Neural cell (in vitro differentiated cells): ENCODE data around the gene KDM4B. TPM values are rescaled to one million over a fixed set of nuclear protein-coding genes. Genes with fewer than 3 reads are reported as not detected.

Source experiments
- H2AFZ ChIP-seq: fragments of 200-600, 300-800 bp; sonication (generic), shearing (Covaris generic); 2 replicates; pipeline ENCODE4 v1.6.0; 2014; ENCODE audit warnings: low read depth, mild to moderate bottlenecking, antibody characterized with exemption, low read length, moderate library complexity
- H3F3A ChIP-seq: fragments of 200-600 bp; shearing (Covaris generic); 2 replicates; pipeline ENCODE4 v1.6.1; 2016; ENCODE audit warnings: mild to moderate bottlenecking, moderate library complexity, mixed read lengths, antibody characterized with exemption, low read length; ENCODE audit not compliant: insufficient read depth, poor library complexity, severe bottlenecking
- H3K27ac ChIP-seq: fragments of 200-600, 300-800 bp; sonication (generic), shearing (Covaris generic); 2 replicates; pipeline ENCODE4 v1.5.1; 2014; ENCODE audit warnings: mild to moderate bottlenecking, low read length, moderate library complexity
- H3K27me3 ChIP-seq: fragments of 300-800, 200-600 bp; sonication (generic), shearing (Covaris generic); 2 replicates; pipeline ENCODE4 v1.6.0; 2014; ENCODE audit warnings: mild to moderate bottlenecking, low read depth, low read length, moderate library complexity; ENCODE audit not compliant: insufficient read depth
- H3K36me3 ChIP-seq: fragments of 300-800, 200-600 bp; sonication (generic), shearing (Covaris generic); 2 replicates; pipeline ENCODE4 v1.5.1; 2014; ENCODE audit warnings: mild to moderate bottlenecking, antibody characterized with exemption, low read length, moderate library complexity; ENCODE audit not compliant: insufficient read depth
- H3K4me2 ChIP-seq: fragments of 300-800, 200-600 bp; sonication (generic), shearing (Covaris generic); 2 replicates; pipeline ENCODE4 v1.6.0; 2014; ENCODE audit warnings: mild to moderate bottlenecking, low read length
- H3K4me3 ChIP-seq: fragments of 300-800, 200-600 bp; sonication (generic), shearing (Covaris generic); 2 replicates; pipeline ENCODE4 v1.5.1; 2014; ENCODE audit warnings: mild to moderate bottlenecking, low read length, moderate library complexity
- H3K79me2 ChIP-seq: fragments of 200-600 bp; shearing (Covaris generic); replicated peaks from 2 replicates; pipeline ENCODE4 v1.6.0; 2014; ENCODE audit warnings: mild to moderate bottlenecking, low read length, moderate library complexity; ENCODE audit not compliant: insufficient read depth
- H3K9ac ChIP-seq: fragments of 300-800, 200-600 bp; sonication (generic), shearing (Covaris generic); 2 replicates; pipeline ENCODE4 v1.6.1; 2016; ENCODE audit warnings: mild to moderate bottlenecking, low read length, mixed read lengths
- H3K9me2 ChIP-seq: fragments of 200-600 bp; shearing (Covaris generic); 2 replicates; pipeline ENCODE4 v1.6.1; 2016; ENCODE audit warnings: mild to moderate bottlenecking, low read length, mixed read lengths; ENCODE audit not compliant: insufficient read depth
- H3K9me3 ChIP-seq: fragments of 200-600, 300-800 bp; sonication (generic), shearing (Covaris generic); 2 replicates; pipeline ENCODE4 v1.6.1; 2016; ENCODE audit warnings: mild to moderate bottlenecking, mixed run types, low read length, moderate library complexity, mixed read lengths
- H4K20me1 ChIP-seq: fragments of 200-600 bp; shearing (Covaris generic); 2 replicates; pipeline ENCODE4 v1.6.1; 2016; ENCODE audit warnings: mild to moderate bottlenecking, mixed run types; ENCODE audit not compliant: insufficient read depth
- EP300 ChIP-seq: fragments of 450-650 bp; conservative IDR thresholded peaks from 2 replicates; pipeline ENCODE4 v1.6.1; 2014; ENCODE audit warnings: antibody characterized with exemption, mild to moderate bottlenecking, moderate library complexity; ENCODE audit not compliant: poor library complexity, severe bottlenecking
- EZH2 ChIP-seq: fragments of 200-600, 300-800 bp; shearing (Covaris generic), sonication (generic); IDR thresholded peaks from 2 replicates; pipeline ENCODE4 v1.6.1; 2014; ENCODE audit warnings: antibody characterized with exemption, low read length, borderline replicate concordance, mild to moderate bottlenecking; ENCODE audit not compliant: insufficient read depth, poor library complexity, severe bottlenecking
- MXI1 ChIP-seq: fragments of 450-650 bp; conservative IDR thresholded peaks from 2 replicates; pipeline ENCODE4 v1.6.1; 2014; ENCODE audit warnings: antibody characterized with exemption, mild to moderate bottlenecking; ENCODE audit not compliant: poor library complexity, severe bottlenecking
- POLR2AphosphoS5 ChIP-seq: IDR thresholded peaks from 2 replicates; pipeline ENCODE4 v1.6.1; 2012
- RAD21 ChIP-seq: fragments of 450-650 bp; conservative IDR thresholded peaks from 2 replicates; pipeline ENCODE4 v1.6.1; 2014; ENCODE audit warnings: antibody characterized with exemption, mild to moderate bottlenecking, moderate library complexity
- SMC3 ChIP-seq: fragments of 450-650 bp; conservative IDR thresholded peaks from 2 replicates; pipeline ENCODE4 v1.6.1; 2014; ENCODE audit warnings: antibody characterized with exemption, mild to moderate bottlenecking, moderate library complexity; ENCODE audit not compliant: poor library complexity
- TAF1 ChIP-seq: IDR thresholded peaks from 2 replicates; pipeline ENCODE4 v1.6.1; 2012; ENCODE audit warnings: low read depth
- polyA plus RNA-seq: library from polyadenylated mRNA; depleted of rRNA; stranded (reverse); fragments of >200 nt; gene quantifications from 2 replicates; pipeline ENCODE4 v1.2.3, GENCODE V29; 2014
- TF ChIP-seq, protein P1 (sequence below): fragments of 450-650 bp; IDR thresholded peaks from 2 replicates; pipeline ENCODE4 v1.5.1; 2014; ENCODE audit warnings: antibody characterized with exemption, mild to moderate bottlenecking, moderate library complexity; ENCODE audit not compliant: poor library complexity, severe bottlenecking
- TF ChIP-seq, protein P2 (sequence below): IDR thresholded peaks from 2 replicates; pipeline ENCODE4 v1.6.1; 2012; ENCODE audit warnings: borderline replicate concordance

Gene KDM4B
- polyA plus RNA-seq, 1 donor from 2014 or later, result 19.1 TPM

DNA sequence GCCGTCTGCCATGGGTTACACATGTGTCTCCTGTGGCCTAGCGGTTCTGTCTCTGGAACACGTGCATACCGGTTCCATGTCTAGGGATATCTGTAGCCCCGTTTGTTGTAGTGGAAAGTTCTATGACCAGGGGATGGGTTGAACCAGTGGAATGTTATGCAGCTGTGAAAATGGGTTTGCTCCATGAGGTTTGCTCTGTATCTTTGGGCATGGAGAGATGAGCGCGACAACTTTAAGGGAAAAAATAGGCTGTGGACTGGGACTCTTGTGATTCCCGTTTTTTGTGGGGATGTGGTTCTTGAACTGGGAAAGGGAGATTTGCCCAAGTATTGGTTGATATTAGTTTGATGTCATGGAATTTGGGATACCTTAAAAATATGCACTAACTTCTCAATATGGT is 120.4 kb downstream of the KDM4B start:
- Histone ChIP-seq H3K27me3 (no peaks in the 10 kb centered on the region), H3K4me2 (no peak overlapping the region), H3K9me3 (no peaks in the 10 kb centered on the region), H3K79me2 (no peaks in the 10 kb centered on the region), H3K9me2 (no peaks in the 10 kb centered on the region), H3F3A (no peaks in the 10 kb centered on the region), H3K27ac (no peak overlapping the region), H3K4me3 (no peak overlapping the region), H3K9ac (no peak overlapping the region), H2AFZ (no peak overlapping the region), H3K36me3 (no peaks in the 10 kb centered on the region), H4K20me1 (no peaks in the 10 kb centered on the region)
- TF ChIP-seq RAD21, result no peak
- no peak for TF ChIP-seq POLR2AphosphoS5
- TF ChIP-seq, protein P1, sequence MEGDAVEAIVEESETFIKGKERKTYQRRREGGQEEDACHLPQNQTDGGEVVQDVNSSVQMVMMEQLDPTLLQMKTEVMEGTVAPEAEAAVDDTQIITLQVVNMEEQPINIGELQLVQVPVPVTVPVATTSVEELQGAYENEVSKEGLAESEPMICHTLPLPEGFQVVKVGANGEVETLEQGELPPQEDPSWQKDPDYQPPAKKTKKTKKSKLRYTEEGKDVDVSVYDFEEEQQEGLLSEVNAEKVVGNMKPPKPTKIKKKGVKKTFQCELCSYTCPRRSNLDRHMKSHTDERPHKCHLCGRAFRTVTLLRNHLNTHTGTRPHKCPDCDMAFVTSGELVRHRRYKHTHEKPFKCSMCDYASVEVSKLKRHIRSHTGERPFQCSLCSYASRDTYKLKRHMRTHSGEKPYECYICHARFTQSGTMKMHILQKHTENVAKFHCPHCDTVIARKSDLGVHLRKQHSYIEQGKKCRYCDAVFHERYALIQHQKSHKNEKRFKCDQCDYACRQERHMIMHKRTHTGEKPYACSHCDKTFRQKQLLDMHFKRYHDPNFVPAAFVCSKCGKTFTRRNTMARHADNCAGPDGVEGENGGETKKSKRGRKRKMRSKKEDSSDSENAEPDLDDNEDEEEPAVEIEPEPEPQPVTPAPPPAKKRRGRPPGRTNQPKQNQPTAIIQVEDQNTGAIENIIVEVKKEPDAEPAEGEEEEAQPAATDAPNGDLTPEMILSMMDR, result no peak
- no peak for TF ChIP-seq EZH2
- TF ChIP-seq SMC3, result no peak
- TF ChIP-seq EP300, result no peak
- TF ChIP-seq MXI1, result no peak
- TF ChIP-seq TAF1, result no peak
- TF ChIP-seq, protein P2, sequence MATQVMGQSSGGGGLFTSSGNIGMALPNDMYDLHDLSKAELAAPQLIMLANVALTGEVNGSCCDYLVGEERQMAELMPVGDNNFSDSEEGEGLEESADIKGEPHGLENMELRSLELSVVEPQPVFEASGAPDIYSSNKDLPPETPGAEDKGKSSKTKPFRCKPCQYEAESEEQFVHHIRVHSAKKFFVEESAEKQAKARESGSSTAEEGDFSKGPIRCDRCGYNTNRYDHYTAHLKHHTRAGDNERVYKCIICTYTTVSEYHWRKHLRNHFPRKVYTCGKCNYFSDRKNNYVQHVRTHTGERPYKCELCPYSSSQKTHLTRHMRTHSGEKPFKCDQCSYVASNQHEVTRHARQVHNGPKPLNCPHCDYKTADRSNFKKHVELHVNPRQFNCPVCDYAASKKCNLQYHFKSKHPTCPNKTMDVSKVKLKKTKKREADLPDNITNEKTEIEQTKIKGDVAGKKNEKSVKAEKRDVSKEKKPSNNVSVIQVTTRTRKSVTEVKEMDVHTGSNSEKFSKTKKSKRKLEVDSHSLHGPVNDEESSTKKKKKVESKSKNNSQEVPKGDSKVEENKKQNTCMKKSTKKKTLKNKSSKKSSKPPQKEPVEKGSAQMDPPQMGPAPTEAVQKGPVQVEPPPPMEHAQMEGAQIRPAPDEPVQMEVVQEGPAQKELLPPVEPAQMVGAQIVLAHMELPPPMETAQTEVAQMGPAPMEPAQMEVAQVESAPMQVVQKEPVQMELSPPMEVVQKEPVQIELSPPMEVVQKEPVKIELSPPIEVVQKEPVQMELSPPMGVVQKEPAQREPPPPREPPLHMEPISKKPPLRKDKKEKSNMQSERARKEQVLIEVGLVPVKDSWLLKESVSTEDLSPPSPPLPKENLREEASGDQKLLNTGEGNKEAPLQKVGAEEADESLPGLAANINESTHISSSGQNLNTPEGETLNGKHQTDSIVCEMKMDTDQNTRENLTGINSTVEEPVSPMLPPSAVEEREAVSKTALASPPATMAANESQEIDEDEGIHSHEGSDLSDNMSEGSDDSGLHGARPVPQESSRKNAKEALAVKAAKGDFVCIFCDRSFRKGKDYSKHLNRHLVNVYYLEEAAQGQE, result no peak

DNA sequence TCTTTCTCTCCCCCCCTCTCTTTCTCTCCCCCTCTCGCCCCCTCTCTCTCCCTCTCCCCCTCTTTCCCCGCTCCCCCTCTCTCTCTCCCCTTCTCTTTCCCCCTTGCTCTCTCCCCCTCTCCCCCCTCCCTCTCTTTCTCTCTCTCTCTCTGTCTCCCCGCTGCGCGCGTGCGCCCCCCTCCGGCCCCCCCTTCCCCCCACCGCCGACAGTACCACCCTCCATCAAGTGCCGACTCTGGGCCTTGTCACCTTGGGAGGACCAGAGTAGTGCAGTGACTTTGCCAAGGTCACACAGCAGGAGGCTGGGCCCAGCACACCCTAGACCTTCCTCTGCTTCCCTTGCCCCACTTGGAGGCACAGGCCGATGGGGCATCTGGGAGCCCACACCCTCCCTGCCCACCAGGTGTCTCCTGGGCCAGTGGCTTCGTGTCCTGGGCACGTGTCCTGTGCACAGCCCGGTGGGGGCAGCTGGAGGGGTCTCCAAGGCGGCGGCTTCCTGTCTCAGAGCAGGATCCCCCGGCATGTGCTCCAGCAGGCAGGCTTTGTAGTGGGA is 121.6 kb downstream of the KDM4B start:
- TF ChIP-seq POLR2AphosphoS5 (no peak), EP300 (no peak), MXI1 (no peak), EZH2 (no peak), TAF1 (no peak), RAD21 (no peak), SMC3 (no peak)
- TF ChIP-seq, protein P1, result no peak
- TF ChIP-seq, protein P2, result no peak
- no peak overlapping the region for H2AFZ ChIP-seq
- H3K79me2 ChIP-seq, result no peaks in the 10 kb centered on the region
- H4K20me1 ChIP-seq, result no peaks in the 10 kb centered on the region
- H3K27ac ChIP-seq, result peak overlapping the region; percentile 49
- H3K27me3 ChIP-seq, result no peaks in the 10 kb centered on the region
- no peak overlapping the region for H3K4me2 ChIP-seq
- H3K9me3 ChIP-seq, result no peaks in the 10 kb centered on the region
- H3K9me2 ChIP-seq, result no peaks in the 10 kb centered on the region
- no peak overlapping the region for H3K4me3 ChIP-seq
- H3K36me3 ChIP-seq, result no peaks in the 10 kb centered on the region
- no peaks in the 10 kb centered on the region for H3F3A ChIP-seq
- H3K9ac ChIP-seq, result peak overlapping the region; percentile 16
